H7 (cell line): ENCODE results near the gene ERC2. TPM values are rescaled to one million over a fixed set of nuclear protein-coding genes. Genes with fewer than 3 reads are reported as not detected.
"Not testable (repeated sequence)": the region's sequence is repeated elsewhere in the genome, so short reads cannot be mapped to it uniquely, and the experiment has no call there.

ENCODE experiments used
- DNase-seq: peaks from one replicate; pipeline ENCODE4 v3.0.0; 2012
- H3K27me3 ChIP-seq: 2 replicates; pipeline ENCODE4 v1.6.0; 2011; ENCODE audit warnings: mild to moderate bottlenecking, low read length; ENCODE audit not compliant: control insufficient read depth, insufficient read depth
- H3K36me3 ChIP-seq: replicated peaks from 2 replicates; pipeline ENCODE4 v1.5.1; 2011; ENCODE audit warnings: low read length; ENCODE audit not compliant: control insufficient read depth, insufficient read depth
- H3K4me3 ChIP-seq: 2 replicates; pipeline ENCODE4 v1.5.1; 2011; ENCODE audit warnings: low read depth, mild to moderate bottlenecking, control low read depth, low read length, moderate library complexity; ENCODE audit not compliant: insufficient read depth
- total RNA-seq: library from RNA; depleted of rRNA; stranded (reverse); fragments of >200 nt; shearing (Covaris generic); gene quantifications from 2 replicates; pipeline ENCODE4 v1.2.3, GENCODE V29; 2014; rRNA removed

The ERC2 gene
- total RNA-seq: 2.4 and 7.9 TPM in 2 replicates

GRCh38 chr3:56468184-56469106 is at the start of gene ERC2:
ERC2 (minus strand) TSS chr3:56468467.
- peak; percentile 95 for DNase-seq
- H3K27me3 ChIP-seq: no peaks in the 10 kb centered on the region
- H3K4me3 ChIP-seq: peak within 1 kb of the TSS; percentile 80
- H3K36me3 ChIP-seq: no peaks in the 10 kb centered on the region

DNA sequence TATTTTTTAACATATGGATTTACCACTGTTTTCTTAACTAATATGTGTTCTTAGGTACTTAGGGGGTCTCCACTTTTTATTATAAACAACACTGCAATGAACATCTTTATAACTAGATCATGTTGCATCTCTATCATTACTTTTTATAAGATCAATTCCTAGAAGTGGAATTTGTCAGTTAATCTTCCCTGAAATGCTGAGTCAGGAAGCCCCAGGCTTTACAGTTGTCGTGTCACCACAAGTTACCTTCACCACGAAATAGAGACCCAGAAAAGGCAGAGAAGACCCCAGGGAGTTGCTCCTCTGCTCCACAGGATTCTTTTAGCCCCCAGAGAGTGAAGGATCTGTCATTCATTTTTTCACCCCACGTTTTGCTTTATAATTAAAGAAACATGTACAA is 34.5 kb upstream of the ERC2 start:
- H3K36me3 ChIP-seq: no peaks in the 10 kb centered on the region
- no peaks in the 10 kb centered on the region for H3K27me3 ChIP-seq
- H3K4me3 ChIP-seq: no peak overlapping the region
- no peak for DNase-seq

GRCh38 chr3:56496376-56496775 is 28.1 kb upstream of the ERC2 start:
- H3K36me3 ChIP-seq, DNase-seq, H3K27me3 ChIP-seq, H3K4me3 ChIP-seq: not testable (repeated sequence)

- no peak overlapping the region for H3K4me3 ChIP-seq
- no peaks in the 10 kb centered on the region for H3K27me3 ChIP-seq
- no peaks in the 10 kb centered on the region for H3K36me3 ChIP-seq
- peak; percentile 70 for DNase-seq
Observed at GRCh38 chr3:56494679-56495322, 26.5 kb upstream of the ERC2 start.

DNA sequence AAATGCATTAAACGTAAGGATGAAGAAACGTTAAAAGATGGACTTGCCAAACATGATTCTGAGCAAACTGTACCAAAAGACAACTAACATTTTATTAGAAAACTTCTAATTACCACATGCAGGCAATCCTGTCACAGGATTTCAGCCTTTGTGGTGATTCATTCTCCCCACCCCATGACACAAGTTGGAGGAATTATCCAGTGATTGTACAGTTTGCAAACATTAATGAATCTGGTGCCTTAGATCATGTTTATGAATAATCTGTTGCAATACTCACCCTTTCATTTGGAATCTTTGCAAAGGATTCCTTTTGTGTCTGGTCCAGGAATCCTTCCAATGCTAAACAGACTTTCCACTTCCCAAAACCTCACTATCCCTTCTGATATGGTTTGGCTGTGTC is 23.3 kb upstream of the ERC2 start:
- no peaks in the 10 kb centered on the region for H3K27me3 ChIP-seq
- H3K36me3 ChIP-seq: no peaks in the 10 kb centered on the region
- no peak for DNase-seq
- no peak overlapping the region for H3K4me3 ChIP-seq

DNA sequence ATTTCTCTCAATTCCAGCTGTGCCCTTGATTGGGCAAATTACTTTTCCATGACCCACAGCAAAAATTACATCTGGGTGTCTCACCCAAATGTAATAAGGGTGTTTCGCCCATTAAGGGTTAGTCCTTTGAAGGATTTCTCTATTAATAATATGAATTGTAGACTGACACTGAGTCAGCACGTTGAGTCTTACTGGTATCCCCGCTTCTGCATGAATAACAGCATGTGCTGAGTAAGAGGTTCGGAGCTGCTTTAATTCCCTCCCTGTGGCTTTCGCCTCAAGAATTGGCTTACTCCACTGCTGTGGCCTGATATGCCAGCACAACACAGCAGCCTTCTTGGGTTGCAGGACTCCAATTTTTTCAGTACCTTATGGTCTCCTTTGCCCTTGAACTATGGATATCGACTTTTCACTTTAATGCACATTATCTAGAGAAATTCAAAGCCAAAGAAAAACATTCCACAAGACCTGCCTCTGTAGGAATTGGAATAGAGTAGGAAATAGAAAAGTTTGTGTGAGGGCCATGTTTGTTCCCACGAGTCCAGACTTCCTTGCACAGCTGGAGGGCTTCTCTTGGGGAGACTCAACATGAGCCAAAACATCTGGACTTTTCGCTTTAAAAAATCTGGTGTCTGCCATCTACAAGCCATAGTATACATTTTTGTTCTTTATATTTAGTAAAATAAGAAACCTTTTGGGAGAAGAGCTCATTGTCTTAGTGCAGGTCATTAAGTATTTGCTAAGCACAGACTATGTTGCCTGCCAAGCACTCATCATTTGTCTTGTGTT is 20.7 kb upstream of the ERC2 start:
- DNase-seq: no peak
- Histone ChIP-seq H3K36me3 (no peaks in the 10 kb centered on the region), H3K4me3 (no peak overlapping the region), H3K27me3 (no peaks in the 10 kb centered on the region)

GRCh38 chr3:56484525-56485032 is 16.3 kb upstream of the ERC2 start:
- no peak overlapping the region for H3K4me3 ChIP-seq
- H3K36me3 ChIP-seq: no peaks in the 10 kb centered on the region
- no peak for DNase-seq
- H3K27me3 ChIP-seq: no peaks in the 10 kb centered on the region

DNA sequence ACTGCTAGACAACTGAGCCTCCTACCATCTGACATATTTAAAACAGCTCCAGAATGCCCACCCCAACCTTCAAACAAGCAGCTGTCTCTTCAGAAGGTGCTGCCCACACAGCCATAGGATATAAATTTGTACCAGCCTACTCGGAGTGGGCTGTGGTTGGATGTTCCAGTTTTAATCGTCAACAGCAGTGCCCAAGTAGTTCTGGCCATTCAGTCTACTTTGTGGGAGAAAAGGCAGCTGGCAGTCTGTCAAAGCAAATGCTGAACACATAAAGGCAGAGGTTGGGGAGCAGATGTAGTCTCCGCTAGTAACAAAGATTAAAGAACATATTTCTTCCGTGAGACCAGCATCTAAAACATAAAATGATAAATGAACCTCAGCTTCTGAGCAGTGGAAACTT is 15.9 kb upstream of the ERC2 start:
- no peaks in the 10 kb centered on the region for H3K27me3 ChIP-seq
- no peak for DNase-seq
- no peak overlapping the region for H3K4me3 ChIP-seq
- no peaks in the 10 kb centered on the region for H3K36me3 ChIP-seq

DNA sequence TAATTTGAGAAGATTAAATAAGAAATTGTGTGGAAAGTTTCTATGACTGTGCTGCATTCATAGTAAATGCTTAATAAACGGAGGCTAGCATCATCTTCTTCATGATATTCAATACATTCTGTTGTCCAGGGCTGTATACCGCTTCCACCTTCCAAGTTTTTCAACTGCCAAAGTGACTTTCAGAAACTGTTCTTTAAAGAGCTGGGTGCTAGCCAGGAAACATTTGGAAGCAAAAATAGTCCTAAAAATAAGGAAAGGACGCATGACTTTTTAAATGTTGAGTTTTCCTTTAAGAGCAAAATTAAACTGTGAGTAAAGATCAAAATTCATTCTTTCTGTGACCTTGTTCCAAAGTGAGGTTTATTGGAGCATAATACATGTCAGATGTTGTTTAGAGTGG is 9.4 kb upstream of the ERC2 start:
- H3K4me3 ChIP-seq: no peak overlapping the region
- no peaks in the 10 kb centered on the region for H3K27me3 ChIP-seq
- DNase-seq: no peak
- no peaks in the 10 kb centered on the region for H3K36me3 ChIP-seq

GRCh38 chr3:56476771-56477170 is 8.5 kb upstream of the ERC2 start:
- Histone ChIP-seq H3K4me3 (no peak overlapping the region), H3K27me3 (no peaks in the 10 kb centered on the region), H3K36me3 (no peaks in the 10 kb centered on the region)
- no peak for DNase-seq

GRCh38 chr3:56471771-56472170 is 3.5 kb upstream of the ERC2 start:
- Histone ChIP-seq H3K36me3 (no peaks in the 10 kb centered on the region), H3K4me3 (no peak overlapping the region), H3K27me3 (no peaks in the 10 kb centered on the region)
- DNase-seq: no peak

DNA sequence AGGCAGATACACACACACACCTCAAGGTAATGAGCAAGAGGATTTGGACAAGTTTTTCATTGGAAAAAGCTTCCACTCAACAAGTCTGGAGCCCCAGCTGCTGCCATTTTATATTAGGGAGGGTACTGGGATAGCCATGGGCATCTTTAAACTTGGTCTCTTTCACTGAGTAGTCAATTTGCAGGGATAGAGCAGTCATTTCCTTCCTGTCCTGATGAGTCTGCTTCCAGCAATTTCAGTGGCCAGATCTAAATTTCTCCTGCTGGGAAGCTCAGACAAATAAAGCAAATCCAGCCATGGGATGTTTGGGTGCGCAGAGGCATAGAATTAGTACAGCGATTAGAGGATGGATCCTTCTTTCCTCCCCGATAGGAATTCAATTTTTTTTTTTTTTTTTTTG is 874 bp upstream of the ERC2 start:
- H3K36me3 ChIP-seq: no peaks in the 10 kb centered on the region
- no peak for DNase-seq

GRCh38 chr3:56467801-56468183 is 475 bp downstream of the ERC2 start:
- no peaks in the 10 kb centered on the region for H3K27me3 ChIP-seq
- H3K4me3 ChIP-seq: peak overlapping the region; percentile 80
- no peaks in the 10 kb centered on the region for H3K36me3 ChIP-seq
- DNase-seq: peak; percentile 65

More for the DNA sequence above, 874 bp upstream of the ERC2 start:
- no peak overlapping the region for H3K4me3 ChIP-seq
- no peaks in the 10 kb centered on the region for H3K27me3 ChIP-seq

DNA sequence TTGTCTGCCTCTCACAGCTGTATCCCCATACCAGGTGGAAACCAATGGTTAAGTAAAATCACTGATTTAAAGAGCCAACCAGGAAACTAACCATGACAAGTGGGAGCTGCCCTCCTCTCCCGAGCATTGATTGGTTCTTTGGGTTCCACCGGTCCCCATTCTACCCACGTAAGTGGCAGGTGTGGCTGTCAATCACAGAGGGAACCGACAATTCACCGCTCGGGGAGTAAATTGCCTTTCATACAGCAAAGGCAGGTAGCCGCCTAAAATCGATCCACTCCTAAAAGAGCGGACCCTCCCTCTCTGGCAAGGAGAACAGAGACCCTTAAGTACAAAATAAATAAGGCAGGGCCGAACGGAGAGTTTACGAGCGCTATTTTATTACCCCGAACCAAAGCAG is 1.2 kb downstream of the ERC2 start:
- Histone ChIP-seq H3K27me3 (no peaks in the 10 kb centered on the region), H3K36me3 (no peaks in the 10 kb centered on the region), H3K4me3 (peak overlapping the region; percentile 80)
- peak; percentile 91 for DNase-seq
